Heart left ventricle (tissue), 13 donors: ENCODE measurements around the gene LRRN4.

Experiments
- POLR2A ChIP-seq, 2 donors: fragments of 450-650 bp; IDR thresholded peaks; one replicate each; pipeline ENCODE4 v1.6.1; 2017; ENCODE audit warnings: antibody characterized with exemption in 2 of 2, mild to moderate bottlenecking in 2 of 2, moderate library complexity in 2 of 2
- TF ChIP-seq, protein P1 (sequence below), 12 donors: fragments of 200-600 bp; sonication (generic) in 4 of 12; IDR thresholded peaks; one replicate each; pipeline versions ENCODE4 v1.5.0 to v1.8.0; 2018 to 2022; ENCODE audit warnings: antibody characterized with exemption in 12 of 12, mild to moderate bottlenecking in 5 of 12
- donor health status: ischemic (EF 13 %, LVEDD 7.1; RV severe dilation, severe dysfunction).
- donor health status: DM: no; HTN: yes; CAD: no.
- donor health status: DM: no; HTN: no; CAD: no.
- donor health status: ischemic (EF 25% LVEDD 6.9; RV normal size, moderate dysfunction).
- donor health status: ischemic (EF 25% LVEDD 5.7; RV mildly dilated, moderate dysfunction).
- donor health status: ischemic (EF 35%, LVEDD 5.7; RV mildly dilated, moderate dysfunction).
- donor health status: nonischemic (EF 11% LVEDD 7.7; RV severe dilation, severe dysfunction).
- donor health status: DM: yes; HTN: yes; CAD: no.
- donor health status: PGD.
- donor health status: ischemic (EF 29% LVEDD 5.4; RV normal size, mild dysfunction).
- donor health status: nonischemic (EF 23%, LVEDD 6.1; RV moderate dilation, normal function).

DNA sequence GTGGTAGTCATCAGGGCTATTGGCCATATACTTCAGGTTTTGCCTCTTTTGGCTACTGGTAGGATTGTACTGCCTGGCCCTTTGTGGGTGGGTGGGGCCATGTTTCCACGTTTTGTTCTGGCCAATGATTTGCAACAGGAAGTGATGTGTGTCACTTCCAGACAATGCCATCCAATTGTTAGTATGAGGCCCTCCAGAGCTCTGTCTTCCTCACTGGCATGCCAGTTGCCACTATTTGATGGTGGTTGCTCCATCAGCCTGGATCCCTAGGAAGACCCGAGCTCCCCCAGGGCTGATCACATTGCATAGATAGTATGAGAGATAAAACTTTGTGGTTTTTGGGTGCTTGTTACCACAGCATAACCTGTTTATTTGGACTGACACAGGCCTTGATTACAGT is 7.7 kb upstream of the LRRN4 start:
- TF ChIP-seq, protein P1, sequence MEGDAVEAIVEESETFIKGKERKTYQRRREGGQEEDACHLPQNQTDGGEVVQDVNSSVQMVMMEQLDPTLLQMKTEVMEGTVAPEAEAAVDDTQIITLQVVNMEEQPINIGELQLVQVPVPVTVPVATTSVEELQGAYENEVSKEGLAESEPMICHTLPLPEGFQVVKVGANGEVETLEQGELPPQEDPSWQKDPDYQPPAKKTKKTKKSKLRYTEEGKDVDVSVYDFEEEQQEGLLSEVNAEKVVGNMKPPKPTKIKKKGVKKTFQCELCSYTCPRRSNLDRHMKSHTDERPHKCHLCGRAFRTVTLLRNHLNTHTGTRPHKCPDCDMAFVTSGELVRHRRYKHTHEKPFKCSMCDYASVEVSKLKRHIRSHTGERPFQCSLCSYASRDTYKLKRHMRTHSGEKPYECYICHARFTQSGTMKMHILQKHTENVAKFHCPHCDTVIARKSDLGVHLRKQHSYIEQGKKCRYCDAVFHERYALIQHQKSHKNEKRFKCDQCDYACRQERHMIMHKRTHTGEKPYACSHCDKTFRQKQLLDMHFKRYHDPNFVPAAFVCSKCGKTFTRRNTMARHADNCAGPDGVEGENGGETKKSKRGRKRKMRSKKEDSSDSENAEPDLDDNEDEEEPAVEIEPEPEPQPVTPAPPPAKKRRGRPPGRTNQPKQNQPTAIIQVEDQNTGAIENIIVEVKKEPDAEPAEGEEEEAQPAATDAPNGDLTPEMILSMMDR (IDR thresholded peaks at IDR 0.05) = no peak
- TF ChIP-seq POLR2A (IDR thresholded peaks at IDR 0.05) = no peak
